Hepatocyte (in vitro differentiated cells): Measurements from ENCODE around the gene CXCL14. TPM values are rescaled to one million over a fixed set of nuclear protein-coding genes. Genes with fewer than 3 reads are reported as not detected.

Experiments
- DNase-seq: peaks from one replicate; pipeline ENCODE4 v3.0.0-alpha.2; 2016; ENCODE audit warnings: low spot score
- H2AFZ ChIP-seq: fragments of 200-600 bp; sonication (generic); 2 replicates; pipeline ENCODE4 v1.6.0; 2016; ENCODE audit warnings: antibody characterized with exemption, mild to moderate bottlenecking
- H3K27ac ChIP-seq: fragments of 200-600 bp; sonication (generic); 2 replicates; pipeline ENCODE4 v1.5.1; 2016; ENCODE audit warnings: mild to moderate bottlenecking
- H3K27me3 ChIP-seq: fragments of 200-600 bp; sonication (generic); 2 replicates; pipeline ENCODE4 v1.6.1; 2016
- H3K36me3 ChIP-seq: fragments of 200-600 bp; sonication (generic); replicated peaks from 2 replicates; pipeline ENCODE4 v1.5.1; 2016; ENCODE audit warnings: low read depth; ENCODE audit not compliant: insufficient read depth
- H3K4me1 ChIP-seq: fragments of 200-600 bp; sonication (generic); 2 replicates; pipeline ENCODE4 v1.5.1; 2016; ENCODE audit warnings: mild to moderate bottlenecking, moderate library complexity; ENCODE audit not compliant: insufficient read depth
- H3K4me2 ChIP-seq: fragments of 200-600 bp; sonication (generic); 2 replicates; pipeline ENCODE4 v1.6.0; 2016
- H3K4me3 ChIP-seq: fragments of 200-600 bp; sonication (generic); 2 replicates; pipeline ENCODE4 v1.5.1; 2016; ENCODE audit warnings: mild to moderate bottlenecking
- H3K79me2 ChIP-seq: fragments of 200-600 bp; sonication (generic); 2 replicates; pipeline ENCODE4 v1.6.0; 2017; ENCODE audit warnings: mild to moderate bottlenecking
- H3K9me2 ChIP-seq: fragments of 200-600 bp; sonication (generic); replicated peaks from 2 replicates; pipeline ENCODE4 v1.6.0; 2017; ENCODE audit warnings: mild to moderate bottlenecking; ENCODE audit not compliant: insufficient read depth
- H3K9me3 ChIP-seq: fragments of 200-600 bp; sonication (generic); 2 replicates; pipeline ENCODE4 v1.5.1; 2016; ENCODE audit warnings: low read depth, mild to moderate bottlenecking
- H4K20me1 ChIP-seq: fragments of 200-600 bp; sonication (generic); 2 replicates; pipeline ENCODE4 v1.6.0; 2016; ENCODE audit warnings: mild to moderate bottlenecking; ENCODE audit not compliant: insufficient read depth, poor library complexity, severe bottlenecking
- EZH2 ChIP-seq: fragments of 200-600 bp; sonication (generic); IDR thresholded peaks from 2 replicates; pipeline ENCODE4 v1.6.1; 2016; ENCODE audit warnings: antibody characterized with exemption, mild to moderate bottlenecking, borderline replicate concordance
- EZH2phosphoT487 ChIP-seq: fragments of 200-600 bp; sonication (generic); IDR thresholded peaks from one replicate; pipeline ENCODE4 v1.6.1; 2018; ENCODE audit warnings: antibody characterized with exemption, mild to moderate bottlenecking, low read depth, moderate library complexity; ENCODE audit not compliant: unreplicated experiment, severe bottlenecking
- WGBS: methylation state at CpG from one replicate; pipeline ENCODE4 v1.1.6; 2016; ENCODE audit warnings: low lambda C conversion rate; ENCODE audit errors: missing lambda C conversion rate; 5-methylcytosine and 5-hydroxymethylcytosine counted together
- polyA plus RNA-seq: library from polyadenylated mRNA; unstranded; fragments of >200 nt; fragmentation: Nextera tagmentation; extraction: Ambion mirVana; gene quantifications from 2 replicates; pipeline ENCODE4 v1.2.1, GENCODE V29; 2016
- total RNA-seq: library from RNA; depleted of rRNA; stranded (reverse); fragments of >200 nt; gene quantifications from 2 replicates; pipeline ENCODE4 v1.2.3, GENCODE V29; 2014
- TF ChIP-seq, protein P1 (sequence below): fragments of 200-600 bp; sonication (generic); IDR thresholded peaks from 2 replicates; pipeline ENCODE4 v1.5.1; 2016; ENCODE audit warnings: antibody characterized with exemption, mild to moderate bottlenecking; ENCODE audit not compliant: poor library complexity

Gene CXCL14
- total and polyA plus RNA-seq, 2 experiments from 2014 or later = 52.5 to 88.8 TPM

DNA sequence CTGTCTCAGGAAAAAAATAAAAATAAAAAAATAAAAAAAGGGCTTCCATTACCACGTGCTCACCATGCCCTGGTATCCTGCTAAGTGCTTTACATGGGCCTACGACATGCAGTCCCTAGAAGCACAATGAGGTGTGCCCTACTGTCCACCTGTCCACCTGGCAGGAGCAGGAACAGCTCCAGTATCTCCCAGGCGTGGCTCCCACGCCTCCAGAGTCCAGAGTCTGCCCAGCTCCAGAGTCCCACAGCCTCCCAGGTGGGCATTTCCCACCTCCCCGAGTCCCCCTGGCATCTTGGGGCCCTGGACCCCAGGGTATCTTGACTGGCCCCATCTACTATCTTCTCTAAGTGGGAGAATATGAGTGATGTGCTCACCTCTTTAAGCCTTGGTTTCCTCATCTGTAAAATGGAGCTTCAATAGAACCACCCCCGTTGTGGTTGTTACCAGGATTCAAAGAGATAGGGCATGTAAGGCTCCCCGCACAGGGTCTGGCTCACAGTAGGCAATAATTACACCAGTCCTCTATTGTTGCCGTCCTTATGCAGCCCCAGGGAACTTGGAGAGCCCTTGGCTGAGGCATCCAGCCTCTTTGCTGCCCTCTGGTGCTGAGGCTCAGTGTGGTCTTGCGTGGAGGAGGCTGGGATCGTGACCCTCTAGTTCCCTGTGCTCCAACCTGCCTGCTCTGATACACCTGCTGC lies 8.9 kb downstream of the CXCL14 start:
- DNase-seq = peak; percentile 72
- TF ChIP-seq, protein P1, sequence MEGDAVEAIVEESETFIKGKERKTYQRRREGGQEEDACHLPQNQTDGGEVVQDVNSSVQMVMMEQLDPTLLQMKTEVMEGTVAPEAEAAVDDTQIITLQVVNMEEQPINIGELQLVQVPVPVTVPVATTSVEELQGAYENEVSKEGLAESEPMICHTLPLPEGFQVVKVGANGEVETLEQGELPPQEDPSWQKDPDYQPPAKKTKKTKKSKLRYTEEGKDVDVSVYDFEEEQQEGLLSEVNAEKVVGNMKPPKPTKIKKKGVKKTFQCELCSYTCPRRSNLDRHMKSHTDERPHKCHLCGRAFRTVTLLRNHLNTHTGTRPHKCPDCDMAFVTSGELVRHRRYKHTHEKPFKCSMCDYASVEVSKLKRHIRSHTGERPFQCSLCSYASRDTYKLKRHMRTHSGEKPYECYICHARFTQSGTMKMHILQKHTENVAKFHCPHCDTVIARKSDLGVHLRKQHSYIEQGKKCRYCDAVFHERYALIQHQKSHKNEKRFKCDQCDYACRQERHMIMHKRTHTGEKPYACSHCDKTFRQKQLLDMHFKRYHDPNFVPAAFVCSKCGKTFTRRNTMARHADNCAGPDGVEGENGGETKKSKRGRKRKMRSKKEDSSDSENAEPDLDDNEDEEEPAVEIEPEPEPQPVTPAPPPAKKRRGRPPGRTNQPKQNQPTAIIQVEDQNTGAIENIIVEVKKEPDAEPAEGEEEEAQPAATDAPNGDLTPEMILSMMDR = peak; percentile 46
- TF ChIP-seq EZH2 = no peak

GRCh38 chr5:135568923-135569360 lies 9.8 kb downstream of the CXCL14 start:
- Histone ChIP-seq H3K4me2 (no peak overlapping the region), H3K27me3 (no peaks in the 10 kb centered on the region), H3K4me1 (no peaks in the 10 kb centered on the region), H3K27ac (no peak overlapping the region), H4K20me1 (no peaks in the 10 kb centered on the region), H3K4me3 (no peak overlapping the region), H3K36me3 (no peaks in the 10 kb centered on the region), H2AFZ (no peak overlapping the region), H3K79me2 (no peaks in the 10 kb centered on the region), H3K9me2 (no peaks in the 10 kb centered on the region), H3K9me3 (no peaks in the 10 kb centered on the region)
- no peak for TF ChIP-seq EZH2phosphoT487
- TF ChIP-seq EZH2 = no peak
- TF ChIP-seq, protein P1 = no peak
- 76% methylated on average over 5 of the region's 5 CpGs for WGBS
- no peak for DNase-seq

More for the DNA sequence above, 8.9 kb downstream of the CXCL14 start:
- no peak overlapping the region for H3K27ac ChIP-seq
- WGBS = 51% methylated on average over 10 of the region's 10 CpGs
- no peaks in the 10 kb centered on the region for H3K36me3 ChIP-seq
- H4K20me1 ChIP-seq = no peaks in the 10 kb centered on the region
- H3K27me3 ChIP-seq = no peaks in the 10 kb centered on the region
- H3K4me2 ChIP-seq = no peak overlapping the region
- no peak overlapping the region for H3K4me3 ChIP-seq
- no peaks in the 10 kb centered on the region for H3K9me3 ChIP-seq
- H2AFZ ChIP-seq = no peak overlapping the region
- H3K4me1 ChIP-seq = no peaks in the 10 kb centered on the region
- no peaks in the 10 kb centered on the region for H3K9me2 ChIP-seq
- no peaks in the 10 kb centered on the region for H3K79me2 ChIP-seq

GRCh38 chr5:135568246-135568645 lies 10.5 kb downstream of the CXCL14 start:
- whole genome bisulfite sequencing = 87% methylated on average over 6 of the region's 6 CpGs

More at GRCh38 chr5:135568246-135568645, 10.5 kb downstream of the CXCL14 start:
- no peaks in the 10 kb centered on the region for H3K9me3 ChIP-seq
- no peaks in the 10 kb centered on the region for H3K4me1 ChIP-seq
- H3K79me2 ChIP-seq = no peaks in the 10 kb centered on the region
- H3K36me3 ChIP-seq = no peaks in the 10 kb centered on the region
- H3K4me2 ChIP-seq = no peak overlapping the region
- TF ChIP-seq, protein P1 = no peak
- TF ChIP-seq EZH2phosphoT487 (no peak), EZH2 (no peak)
- H2AFZ ChIP-seq = no peak overlapping the region
- H3K27ac ChIP-seq = no peak overlapping the region
- no peaks in the 10 kb centered on the region for H3K9me2 ChIP-seq
- no peak overlapping the region for H3K4me3 ChIP-seq
- no peaks in the 10 kb centered on the region for H4K20me1 ChIP-seq
- H3K27me3 ChIP-seq = no peaks in the 10 kb centered on the region
- no peak for DNase-seq
